ENCODE measurements around the gene TNF.

Gene TNF

DNA sequence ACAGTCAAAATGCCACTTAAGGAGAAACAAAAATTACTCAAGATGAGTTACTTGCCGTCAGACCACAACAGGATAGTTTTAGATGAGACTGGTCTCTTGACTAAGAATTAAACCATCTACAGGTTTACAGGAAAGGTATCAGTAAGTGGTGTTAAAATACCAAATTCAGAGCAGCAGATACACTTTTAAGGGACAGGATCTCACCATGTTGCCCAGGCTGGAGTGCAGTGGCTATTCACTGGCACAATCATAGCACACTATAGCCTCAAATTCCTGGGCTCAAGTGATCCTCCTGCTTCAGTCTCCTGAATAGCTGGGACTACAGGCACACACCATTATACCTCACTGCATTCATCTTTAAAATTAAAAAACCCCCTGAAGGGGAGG is 41.9 kb upstream of the TNF start:
- Histone ChIP-seq H3K36me3 (ENCODE audit: insufficient read depth, low read length) (peaks cover 49% of the 10 kb centered on the region), H3K4me3 (ENCODE audit: low read depth, low read length) (no peak overlapping the region), H2AFZ (ENCODE audit: low read length, unreplicated experiment) (no peak overlapping the region), H3K27ac (ENCODE audit: low read depth, low read length) (no peak overlapping the region), H3K4me1 (ENCODE audit: control insufficient read depth, insufficient read depth, low read length, unreplicated experiment) (peaks cover under 1% of the 10 kb centered on the region), H3K79me2 (ENCODE audit: control insufficient read depth, insufficient read depth, low read length, unreplicated experiment) (peaks cover 38% of the 10 kb centered on the region), H3K27me3 (ENCODE audit: insufficient read depth, low read length) (no peaks in the 10 kb centered on the region)

DNA sequence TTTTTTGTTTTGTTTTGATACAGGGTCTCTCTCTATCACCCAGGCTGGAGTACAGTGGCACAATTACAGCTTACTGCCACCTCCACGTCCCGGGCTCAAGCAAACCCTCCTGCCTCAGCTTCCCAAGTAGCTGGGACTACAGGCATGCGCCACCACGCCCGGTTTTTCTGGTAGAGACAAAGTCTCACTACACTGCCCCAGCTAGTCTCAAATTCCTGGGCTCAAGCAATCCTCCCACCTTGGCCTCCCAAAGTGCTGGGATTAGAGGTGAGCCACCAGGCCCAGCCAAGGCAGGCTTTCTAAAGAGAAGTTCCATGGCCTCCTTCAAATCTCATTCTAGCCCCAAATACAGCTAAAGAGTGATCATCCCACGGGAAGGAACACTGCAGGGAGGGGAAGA is 41.4 kb upstream of the TNF start:
- peaks cover 6% of the 10 kb centered on the region for H3K4me1 ChIP-seq (ENCODE audit: control insufficient read depth, insufficient read depth, low read length, unreplicated experiment)

DNA sequence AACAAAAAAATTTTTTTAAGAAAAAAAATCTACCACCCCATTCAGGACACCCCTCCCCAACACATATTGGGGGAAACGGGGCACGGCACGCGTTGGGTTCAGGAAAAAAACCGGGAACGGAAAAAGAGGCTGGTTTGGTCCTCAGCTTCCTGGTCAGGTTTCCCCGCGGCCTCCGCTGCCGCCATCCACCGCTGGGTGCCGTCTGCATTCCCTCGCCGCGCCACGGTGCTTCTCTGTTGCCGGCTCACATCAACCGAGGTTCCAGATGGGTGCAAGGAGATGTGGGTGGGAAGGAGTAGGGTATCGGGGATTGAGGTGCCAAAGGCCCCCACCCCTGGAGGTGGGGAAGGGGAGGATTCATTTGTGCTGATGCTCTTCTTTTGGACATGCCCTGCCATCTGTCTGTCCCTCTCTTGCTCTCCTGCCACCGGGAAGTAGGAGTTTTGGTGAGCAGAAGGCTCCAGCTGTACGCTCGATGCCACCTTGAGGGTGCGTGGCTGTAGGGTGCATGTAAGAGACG is 40.8 kb upstream of the TNF start:
- H3K79me2 ChIP-seq (ENCODE audit: control insufficient read depth, insufficient read depth, low read length, unreplicated experiment) = peaks cover 50% of the 10 kb centered on the region
- H3K27me3 ChIP-seq (ENCODE audit: insufficient read depth, low read length) = no peaks in the 10 kb centered on the region
- no peak overlapping the region for H3K27ac ChIP-seq (ENCODE audit: low read depth, low read length)
- peaks cover 12% of the 10 kb centered on the region for H3K4me1 ChIP-seq (ENCODE audit: control insufficient read depth, insufficient read depth, low read length, unreplicated experiment)
- peaks cover 58% of the 10 kb centered on the region for H3K36me3 ChIP-seq (ENCODE audit: insufficient read depth, low read length)
- no peak overlapping the region for H2AFZ ChIP-seq (ENCODE audit: low read length, unreplicated experiment)
- H3K4me3 ChIP-seq (ENCODE audit: low read depth, low read length) = no peak overlapping the region

More for the DNA sequence above, 41.4 kb upstream of the TNF start:
- H3K4me3 ChIP-seq (ENCODE audit: low read depth, low read length) = no peak overlapping the region
- peaks cover 44% of the 10 kb centered on the region for H3K79me2 ChIP-seq (ENCODE audit: control insufficient read depth, insufficient read depth, low read length, unreplicated experiment)
- H3K36me3 ChIP-seq (ENCODE audit: insufficient read depth, low read length) = peaks cover 53% of the 10 kb centered on the region
- no peak overlapping the region for H3K27ac ChIP-seq (ENCODE audit: low read depth, low read length)
- no peaks in the 10 kb centered on the region for H3K27me3 ChIP-seq (ENCODE audit: insufficient read depth, low read length)
- no peak overlapping the region for H2AFZ ChIP-seq (ENCODE audit: low read length, unreplicated experiment)

DNA sequence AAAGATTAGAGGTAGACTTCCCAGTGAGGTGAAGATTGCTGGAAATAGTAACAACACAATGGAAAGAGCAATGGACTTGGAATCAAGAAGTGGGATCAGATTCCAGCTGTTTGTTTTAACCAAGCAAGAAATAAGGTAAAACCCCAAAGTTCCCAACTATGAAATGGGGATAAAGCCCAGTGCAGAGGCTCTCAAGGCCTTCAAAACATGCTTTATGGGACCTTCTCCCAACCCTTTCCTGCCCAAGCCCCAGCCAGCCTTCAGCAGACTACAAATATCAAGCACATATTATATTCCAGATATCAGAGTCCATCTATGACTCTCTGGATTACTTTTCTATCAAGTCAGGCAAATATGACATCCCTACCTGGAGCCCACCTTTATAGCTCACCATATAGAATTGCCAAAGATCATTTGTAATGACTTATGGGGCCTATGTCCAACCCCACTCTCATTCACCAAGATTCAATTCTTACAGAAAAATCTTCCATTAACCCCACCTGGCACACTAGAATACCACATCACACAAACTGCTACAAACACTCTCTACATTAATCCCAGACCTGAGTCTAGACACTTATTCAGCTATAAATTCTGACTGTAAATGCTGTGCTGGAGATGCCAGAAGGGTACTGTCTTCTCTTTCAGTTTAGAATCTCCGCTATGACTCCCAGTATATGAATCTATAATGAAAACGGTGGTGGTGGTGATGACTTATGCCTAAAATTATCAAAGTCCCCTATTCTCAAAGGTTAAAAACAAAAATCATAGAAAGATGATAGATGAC is 39.6 kb upstream of the TNF start:
- peaks cover 61% of the 10 kb centered on the region for H3K79me2 ChIP-seq (ENCODE audit: control insufficient read depth, insufficient read depth, low read length, unreplicated experiment)
- H3K4me3 ChIP-seq (ENCODE audit: low read depth, low read length) = no peak overlapping the region
- H3K36me3 ChIP-seq (ENCODE audit: insufficient read depth, low read length) = peaks cover 69% of the 10 kb centered on the region
- no peaks in the 10 kb centered on the region for H3K27me3 ChIP-seq (ENCODE audit: insufficient read depth, low read length)
- no peak overlapping the region for H3K27ac ChIP-seq (ENCODE audit: low read depth, low read length)
- H2AFZ ChIP-seq (ENCODE audit: low read length, unreplicated experiment) = no peak overlapping the region
- H3K4me1 ChIP-seq (ENCODE audit: control insufficient read depth, insufficient read depth, low read length, unreplicated experiment) = peaks cover 19% of the 10 kb centered on the region

DNA sequence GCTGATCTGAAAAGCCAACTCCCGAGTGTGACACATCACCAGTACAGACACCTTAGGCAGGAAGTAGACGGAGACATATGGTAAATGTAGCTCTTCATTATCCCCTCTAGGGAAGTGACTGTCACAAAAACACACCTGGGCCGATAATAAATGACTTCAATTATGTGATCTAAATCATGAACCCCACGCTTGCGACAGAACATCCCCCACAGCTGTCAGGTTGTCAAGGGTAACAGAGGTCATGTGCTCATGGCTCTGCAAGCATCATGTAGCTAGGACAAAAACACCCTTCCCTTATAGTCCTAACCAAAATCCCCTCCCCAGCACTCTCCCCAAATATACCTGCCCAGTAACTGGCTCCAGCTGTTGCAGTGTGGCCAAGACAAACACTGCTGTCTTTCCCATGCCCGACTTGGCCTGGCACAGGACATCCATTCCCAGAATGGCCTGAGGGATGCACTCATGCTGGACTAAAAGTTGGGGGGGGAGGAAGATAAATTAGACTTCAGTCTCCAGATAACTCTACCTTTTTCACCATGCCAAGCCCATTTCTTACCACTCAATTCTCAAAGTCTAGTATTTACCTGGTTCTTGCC is 36.5 kb upstream of the TNF start:
- Histone ChIP-seq H3K36me3 (ENCODE audit: insufficient read depth, low read length) (peaks cover 51% of the 10 kb centered on the region), H3K79me2 (ENCODE audit: control insufficient read depth, insufficient read depth, low read length, unreplicated experiment) (peaks cover 75% of the 10 kb centered on the region), H3K27ac (ENCODE audit: low read depth, low read length) (no peak overlapping the region), H2AFZ (ENCODE audit: low read length, unreplicated experiment) (no peak overlapping the region), H3K4me3 (ENCODE audit: low read depth, low read length) (peak overlapping the region; percentile 82), H3K27me3 (ENCODE audit: insufficient read depth, low read length) (no peaks in the 10 kb centered on the region), H3K4me1 (ENCODE audit: control insufficient read depth, insufficient read depth, low read length, unreplicated experiment) (peaks cover 26% of the 10 kb centered on the region)

DNA sequence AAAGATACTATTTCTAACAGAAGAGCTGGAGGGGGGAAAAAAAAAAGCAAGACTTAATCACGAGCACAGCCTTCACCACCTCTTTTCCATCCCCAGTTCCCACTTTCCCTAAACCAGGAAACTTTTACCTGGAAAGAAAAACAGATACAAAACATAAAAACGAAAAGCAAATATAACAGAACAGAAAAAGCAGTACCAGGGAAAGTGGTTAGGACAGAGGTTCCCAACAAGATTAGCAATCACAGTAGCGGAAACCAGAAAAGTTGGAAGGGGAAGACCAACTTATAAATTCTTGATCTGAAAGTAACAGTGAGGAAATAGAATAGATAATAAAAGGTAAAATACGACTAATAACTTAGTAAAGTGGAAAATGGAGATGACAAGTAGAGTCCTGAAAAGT is 34.7 kb upstream of the TNF start:
- Histone ChIP-seq H3K4me1 (ENCODE audit: control insufficient read depth, insufficient read depth, low read length, unreplicated experiment) (peaks cover 27% of the 10 kb centered on the region), H2AFZ (ENCODE audit: low read length, unreplicated experiment) (no peak overlapping the region), H3K27me3 (ENCODE audit: insufficient read depth, low read length) (no peaks in the 10 kb centered on the region), H3K27ac (ENCODE audit: low read depth, low read length) (peak overlapping the region; percentile 97), H3K4me3 (ENCODE audit: low read depth, low read length) (peak overlapping the region; percentile 82), H3K79me2 (ENCODE audit: control insufficient read depth, insufficient read depth, low read length, unreplicated experiment) (peaks cover 66% of the 10 kb centered on the region), H3K36me3 (ENCODE audit: insufficient read depth, low read length) (peaks cover 37% of the 10 kb centered on the region)

DNA sequence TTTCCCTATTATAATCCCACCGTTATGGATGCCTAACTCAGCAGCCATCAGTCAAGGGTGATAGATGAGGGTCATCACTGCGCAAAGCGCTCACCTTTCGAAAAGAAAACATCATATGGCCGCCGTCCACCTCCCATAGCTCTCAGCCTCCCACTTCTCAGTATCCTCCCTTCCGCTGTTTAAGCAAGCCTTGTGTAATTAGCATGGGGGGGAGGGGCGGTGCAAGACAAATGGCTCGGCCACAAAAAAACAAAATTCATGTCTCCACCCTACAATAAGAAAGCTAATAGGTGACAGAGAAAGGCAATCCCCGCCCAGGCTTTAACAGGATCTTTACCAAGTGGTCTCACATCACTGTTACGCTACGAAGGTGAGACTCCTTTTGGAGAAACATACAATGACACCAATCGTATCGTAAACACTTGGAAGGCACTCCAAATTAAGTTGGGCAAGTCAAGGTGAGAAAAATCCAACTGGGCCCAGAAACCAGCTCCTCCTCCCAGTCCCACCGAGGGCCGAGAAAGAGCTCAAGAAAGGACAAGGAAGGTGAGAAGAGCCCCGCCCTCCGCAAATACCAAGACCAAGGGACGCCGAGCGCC is 34.2 kb upstream of the TNF start:
- H3K4me1 ChIP-seq (ENCODE audit: control insufficient read depth, insufficient read depth, low read length, unreplicated experiment) = peaks cover 31% of the 10 kb centered on the region
- no peak overlapping the region for H2AFZ ChIP-seq (ENCODE audit: low read length, unreplicated experiment)
- H3K27me3 ChIP-seq (ENCODE audit: insufficient read depth, low read length) = no peaks in the 10 kb centered on the region
- H3K79me2 ChIP-seq (ENCODE audit: control insufficient read depth, insufficient read depth, low read length, unreplicated experiment) = peaks cover 61% of the 10 kb centered on the region
- peak overlapping the region; percentile 82 for H3K4me3 ChIP-seq (ENCODE audit: low read depth, low read length)
- peak overlapping the region; percentile 97 for H3K27ac ChIP-seq (ENCODE audit: low read depth, low read length)
- H3K36me3 ChIP-seq (ENCODE audit: insufficient read depth, low read length) = peaks cover 32% of the 10 kb centered on the region

DNA sequence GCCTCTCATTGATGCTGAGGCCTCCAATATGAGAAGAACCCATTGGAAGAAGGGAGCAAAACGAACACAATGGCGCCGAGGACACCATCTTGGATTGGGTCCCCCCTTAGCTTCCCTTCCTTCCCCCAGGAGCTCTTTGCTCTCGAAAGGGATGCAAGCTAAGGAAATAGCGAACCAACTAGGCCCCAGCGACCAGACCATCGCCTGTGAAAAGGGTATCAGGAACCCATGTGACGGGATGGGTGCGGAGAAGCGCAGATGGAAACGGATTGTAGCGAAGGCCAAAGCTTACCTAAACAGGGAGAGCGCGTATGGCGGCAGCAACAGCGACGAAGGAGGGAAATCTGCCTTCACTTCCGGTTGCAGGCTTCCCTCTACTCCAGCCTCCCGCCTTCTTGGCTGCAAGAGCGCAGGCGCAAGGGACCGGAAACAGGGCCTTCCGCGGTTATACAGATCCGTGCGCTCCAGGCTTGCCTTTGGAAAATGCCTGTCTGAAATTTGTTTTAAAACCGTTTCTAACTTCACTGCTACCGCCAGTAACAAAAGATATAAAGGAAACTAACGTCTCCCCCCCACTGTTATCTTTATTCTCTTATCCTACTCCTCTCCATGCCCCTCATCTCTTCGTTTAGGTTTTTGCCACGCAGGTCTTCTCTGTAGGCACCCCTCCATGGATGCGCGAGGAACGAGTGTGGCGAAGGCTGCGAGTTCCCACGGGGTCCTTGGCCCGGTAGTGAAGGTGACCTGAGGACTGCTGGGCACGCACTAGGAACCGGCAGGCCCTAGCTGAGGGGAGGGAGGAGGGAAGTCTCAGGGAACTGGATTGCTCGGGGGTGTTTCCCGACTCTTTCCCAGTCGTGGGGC is 33.5 kb upstream of the TNF start, which contains the start of gene DDX39B:
DDX39B (minus strand) TSS at position 346 of the 864 bp plus-strand sequence. CDS start 1,471 bp downstream, outside the sequence.
- peak within 1 kb of the TSS; percentile 82 for H3K4me3 ChIP-seq (ENCODE audit: low read depth, low read length)
- peaks cover 31% of the 10 kb centered on the region for H3K4me1 ChIP-seq (ENCODE audit: control insufficient read depth, insufficient read depth, low read length, unreplicated experiment)
- peak within 1 kb of the TSS; percentile 97 for H3K27ac ChIP-seq (ENCODE audit: low read depth, low read length)
- peaks cover 25% of the 10 kb centered on the region for H3K36me3 ChIP-seq (ENCODE audit: insufficient read depth, low read length)
- peaks cover 54% of the 10 kb centered on the region for H3K79me2 ChIP-seq (ENCODE audit: control insufficient read depth, insufficient read depth, low read length, unreplicated experiment)
- no peak within 1 kb of the TSS for H2AFZ ChIP-seq (ENCODE audit: low read length, unreplicated experiment)
- no peaks in the 10 kb centered on the region for H3K27me3 ChIP-seq (ENCODE audit: insufficient read depth, low read length)

DNA sequence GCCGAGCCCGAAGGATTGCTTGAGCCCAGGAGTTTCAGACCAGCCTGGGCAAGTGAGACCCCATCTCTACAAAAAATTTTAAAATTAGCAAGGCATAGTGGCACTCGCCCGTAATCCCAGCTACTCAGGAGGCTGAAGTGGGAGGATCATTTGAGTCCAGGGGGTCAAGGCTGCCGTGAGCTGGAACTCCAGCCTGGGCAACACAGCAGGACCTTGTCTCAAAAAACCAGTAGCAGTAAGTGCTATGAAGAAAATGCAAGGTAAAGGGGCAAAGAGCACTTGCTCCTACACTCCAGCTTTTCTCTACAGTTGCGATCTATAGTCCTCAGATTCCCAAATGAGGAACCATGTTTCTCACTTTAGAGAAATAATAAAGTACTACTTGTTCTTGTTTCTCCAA is 31.7 kb upstream of the TNF start:
- no peak overlapping the region for H3K27ac ChIP-seq (ENCODE audit: low read depth, low read length)
- peaks cover 52% of the 10 kb centered on the region for H3K79me2 ChIP-seq (ENCODE audit: control insufficient read depth, insufficient read depth, low read length, unreplicated experiment)
- H2AFZ ChIP-seq (ENCODE audit: low read length, unreplicated experiment) = no peak overlapping the region
- H3K36me3 ChIP-seq (ENCODE audit: insufficient read depth, low read length) = peaks cover 19% of the 10 kb centered on the region
- no peak overlapping the region for H3K4me3 ChIP-seq (ENCODE audit: low read depth, low read length)
- peaks cover 38% of the 10 kb centered on the region for H3K4me1 ChIP-seq (ENCODE audit: control insufficient read depth, insufficient read depth, low read length, unreplicated experiment)
- H3K27me3 ChIP-seq (ENCODE audit: insufficient read depth, low read length) = no peaks in the 10 kb centered on the region

DNA sequence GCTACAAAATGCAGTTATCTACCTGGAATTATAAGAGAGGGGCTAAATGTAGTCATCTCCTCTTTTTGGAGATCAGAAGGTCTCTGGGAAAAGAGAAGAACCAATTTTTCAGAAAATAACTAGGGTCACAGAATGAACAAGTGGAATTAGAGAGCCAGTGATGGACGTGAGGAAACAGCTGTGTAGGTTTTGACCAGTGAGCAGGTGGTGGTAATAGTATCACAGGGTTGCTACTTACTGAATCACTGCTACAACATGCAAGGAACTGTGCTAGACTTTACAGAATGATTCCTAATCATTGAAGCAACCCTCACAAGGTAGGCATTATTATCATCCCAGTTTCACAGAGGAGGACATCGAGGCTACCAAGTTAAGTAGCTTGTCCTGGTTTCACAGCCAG is 30.7 kb upstream of the TNF start:
- H3K4me1 ChIP-seq (ENCODE audit: control insufficient read depth, insufficient read depth, low read length, unreplicated experiment) = peaks cover 30% of the 10 kb centered on the region
- H3K4me3 ChIP-seq (ENCODE audit: low read depth, low read length) = no peak overlapping the region
- no peak overlapping the region for H3K27ac ChIP-seq (ENCODE audit: low read depth, low read length)
- H3K36me3 ChIP-seq (ENCODE audit: insufficient read depth, low read length) = peaks cover 10% of the 10 kb centered on the region
- no peaks in the 10 kb centered on the region for H3K27me3 ChIP-seq (ENCODE audit: insufficient read depth, low read length)
- H3K79me2 ChIP-seq (ENCODE audit: control insufficient read depth, insufficient read depth, low read length, unreplicated experiment) = peaks cover 45% of the 10 kb centered on the region
- H2AFZ ChIP-seq (ENCODE audit: low read length, unreplicated experiment) = no peak overlapping the region

Measured in ACC112 (cell line).